ENCODE measurements around the gene NCOA3. TPM values are rescaled to one million over a fixed set of nuclear protein-coding genes. Genes with fewer than 3 reads are reported as not detected.

Gene NCOA3
- total and polyA plus RNA-seq, 2 of the 8 experiments (the other 6 are each of a cell fraction or from before 2014, with no cell fraction given): 7.9 to 24.7 TPM

Small RNA genes within 50 kb of the gene (small RNA-seq; reads per million reads assigned to genes)
- gene RNU6-497P (ENCODE audit: insufficient read depth) (not detected), gene RNU6-563P (ENCODE audit: insufficient read depth) (not detected)

Other genes starting within 250 kb of the NCOA3 start
- gene ZMYND8, start 145.2 kb upstream of the NCOA3 start, total RNA-seq (2021; fragmentation: NEBNext Ultra II Directional; extraction: Animal tissue kit (Norgen Biotek cat#: 25700)): 163 TPM in 2 replicates
- 50.5 and 58.5 TPM in 2 replicates for gene ZMYND8, start 145.2 kb upstream of the NCOA3 start, polyA plus RNA-seq (2011; rRNA removed)